Measurements from ENCODE around the gene NUP214.

- no peak for TF ChIP-seq CTCF (IDR thresholded peaks at IDR 0.05)
- TF ChIP-seq POLR2A (IDR thresholded peaks at IDR 0.05) = peak in 1 of 4 donors; percentile 13
Measured at GRCh38 chr9:131270171-131271015, 145.0 kb downstream of the NUP214 start.
